Activated T-cell treated with anti-CD3 and anti-CD28 coated beads for 24 hours (primary cell): ENCODE measurements around the gene BORCS5.

Experiments used
- DNase-seq: peaks from one replicate; pipeline ENCODE4 v3.0.0-alpha.2; 2020; ENCODE audit warnings: low read depth

BORCS5 gene

DNA sequence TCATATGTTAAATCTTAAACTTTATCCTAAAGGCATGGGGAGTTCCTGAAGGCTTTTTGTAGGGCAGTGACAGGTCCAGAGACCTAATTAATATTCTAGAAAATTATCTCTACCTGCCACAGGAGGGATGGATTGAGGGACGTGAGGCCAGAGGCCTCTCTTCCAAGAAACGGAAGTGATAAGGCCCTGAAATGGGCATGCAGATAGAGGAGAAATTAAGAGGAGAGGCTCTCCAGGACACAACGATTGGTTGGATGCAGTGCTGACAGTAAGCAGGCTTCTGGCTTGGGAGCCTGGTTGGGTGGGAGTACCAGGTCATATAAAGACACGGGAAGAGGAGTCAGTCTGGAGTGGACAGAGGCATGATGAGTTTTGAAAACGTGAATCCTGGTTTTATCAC is 3.1 kb upstream of the BORCS5 start:
- no peak for DNase-seq

DNA sequence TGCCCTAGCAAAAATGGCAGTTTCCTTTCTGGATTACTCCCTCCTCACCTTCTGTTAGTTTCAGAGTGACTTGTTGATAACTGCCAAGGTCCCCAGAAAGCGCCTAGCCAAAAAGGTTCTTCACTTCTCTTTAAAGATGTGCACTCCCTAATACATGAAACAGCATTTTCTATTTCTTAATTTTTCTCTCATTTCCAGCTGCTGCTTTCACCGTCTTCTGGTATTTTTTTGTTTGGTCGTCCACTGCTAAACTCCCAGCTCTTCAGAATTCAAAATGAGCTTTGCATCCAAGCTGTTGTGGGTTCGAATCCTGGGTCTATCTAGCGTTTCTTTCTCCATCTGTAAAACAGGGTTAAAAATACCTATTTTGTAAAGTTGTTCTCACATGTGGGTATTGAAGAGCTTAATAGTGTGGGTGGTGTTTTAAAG is 397 bp upstream of the BORCS5 start:
- no peak for DNase-seq

DNA sequence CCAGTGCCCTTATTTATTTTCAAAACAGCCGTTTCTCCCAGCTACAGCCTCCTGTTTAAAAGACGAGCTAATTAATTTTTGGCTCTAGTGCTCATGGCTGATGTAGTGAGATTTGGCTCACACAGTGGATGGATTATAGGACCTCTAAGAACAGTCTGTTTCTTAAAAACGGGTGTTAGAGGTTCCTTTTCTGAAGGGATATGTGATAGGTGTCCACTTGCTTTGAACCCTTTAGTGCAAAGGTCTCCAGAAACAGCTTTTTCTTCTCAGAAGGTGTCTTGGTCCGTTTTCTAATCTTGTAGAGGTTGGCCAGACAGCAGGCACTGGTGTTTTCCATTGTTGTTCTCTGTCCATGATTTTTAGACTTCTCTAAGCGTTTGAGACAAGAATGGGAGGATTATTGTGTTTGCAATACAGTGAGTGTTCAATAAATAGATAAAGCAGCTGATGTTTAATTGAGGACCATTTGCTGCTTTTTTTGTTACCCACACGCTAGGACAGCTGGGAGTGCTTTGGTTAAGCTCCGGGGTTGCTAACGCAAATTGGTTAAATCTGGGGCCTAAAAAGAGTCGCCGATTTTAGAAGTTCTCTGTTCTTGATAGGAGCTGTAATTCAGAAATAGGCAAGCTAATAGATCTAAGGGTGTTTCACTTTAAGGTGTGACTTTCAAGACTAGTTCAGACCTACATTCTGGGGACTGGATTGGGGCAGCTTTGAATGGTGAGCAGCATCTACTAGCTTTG is 1.0 kb downstream of the BORCS5 start:
- DNase-seq, result no peak

DNA sequence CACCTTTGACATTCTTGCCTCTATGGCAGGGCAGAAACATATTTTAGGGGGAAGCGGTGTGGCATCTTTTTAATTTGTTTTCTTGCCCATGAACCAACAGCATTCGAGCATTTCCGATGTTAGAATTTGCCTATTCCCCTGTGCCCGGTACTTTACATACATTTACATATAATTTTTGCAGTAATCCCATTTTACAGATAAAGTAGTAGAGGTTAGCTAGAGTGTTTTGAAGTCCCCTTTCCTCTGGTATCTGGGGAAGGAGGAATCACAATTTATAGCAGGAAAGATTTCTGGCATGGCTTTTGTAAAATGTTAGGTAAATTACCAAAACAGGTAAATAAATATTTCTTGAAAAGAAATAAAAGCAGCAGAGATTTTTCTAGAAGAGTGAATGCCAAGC is 1.6 kb downstream of the BORCS5 start:
- DNase-seq, result no peak

DNA sequence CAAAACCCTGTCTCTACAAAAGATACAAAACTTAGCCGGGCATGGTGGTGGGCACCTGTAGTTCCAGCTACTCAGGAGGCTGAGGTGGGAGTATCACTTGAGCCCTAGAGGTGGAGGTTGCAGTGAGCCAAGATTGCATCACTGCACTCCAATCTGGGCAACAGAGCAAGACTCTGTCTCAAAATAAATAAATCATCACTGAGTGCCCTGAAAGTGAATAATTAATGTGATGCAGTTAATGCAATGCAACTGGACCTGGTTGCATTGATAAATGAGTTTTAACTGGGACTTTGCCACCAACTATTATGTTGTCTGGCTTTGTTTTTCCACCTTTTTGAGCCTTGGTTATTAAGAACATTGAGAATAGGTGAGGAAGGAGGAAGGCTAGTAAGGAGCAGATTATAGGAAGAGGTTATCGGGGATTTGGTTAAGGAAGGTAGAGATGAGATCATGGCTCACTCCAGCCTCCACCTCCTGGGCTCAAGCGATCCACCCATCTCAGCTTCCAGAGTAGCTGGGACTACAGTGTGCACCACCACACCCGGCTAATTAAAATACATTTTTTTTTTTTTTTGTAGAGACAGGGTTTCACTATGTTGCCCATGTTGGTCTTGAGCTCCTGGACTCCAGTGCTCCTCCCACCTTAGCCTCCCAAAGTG is 8.0 kb downstream of the BORCS5 start:
- no peak for DNase-seq

DNA sequence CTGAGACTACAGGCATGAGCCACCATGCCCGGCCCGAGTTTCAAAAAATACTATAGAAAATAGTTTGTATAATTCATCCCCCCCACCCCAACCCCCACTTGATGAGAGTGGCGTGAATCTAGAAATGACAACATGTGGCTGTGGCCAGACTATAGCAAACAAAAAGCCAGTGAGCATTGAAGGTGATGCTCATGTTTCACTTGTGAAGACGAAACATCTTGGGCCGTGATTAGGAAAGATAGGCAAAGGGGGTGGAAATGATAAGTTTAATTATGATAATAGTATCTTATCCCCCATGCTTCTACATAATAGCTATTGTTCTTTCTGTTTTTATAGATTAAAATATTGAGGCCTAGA is 8.5 kb downstream of the BORCS5 start:
- DNase-seq, result no peak

DNA sequence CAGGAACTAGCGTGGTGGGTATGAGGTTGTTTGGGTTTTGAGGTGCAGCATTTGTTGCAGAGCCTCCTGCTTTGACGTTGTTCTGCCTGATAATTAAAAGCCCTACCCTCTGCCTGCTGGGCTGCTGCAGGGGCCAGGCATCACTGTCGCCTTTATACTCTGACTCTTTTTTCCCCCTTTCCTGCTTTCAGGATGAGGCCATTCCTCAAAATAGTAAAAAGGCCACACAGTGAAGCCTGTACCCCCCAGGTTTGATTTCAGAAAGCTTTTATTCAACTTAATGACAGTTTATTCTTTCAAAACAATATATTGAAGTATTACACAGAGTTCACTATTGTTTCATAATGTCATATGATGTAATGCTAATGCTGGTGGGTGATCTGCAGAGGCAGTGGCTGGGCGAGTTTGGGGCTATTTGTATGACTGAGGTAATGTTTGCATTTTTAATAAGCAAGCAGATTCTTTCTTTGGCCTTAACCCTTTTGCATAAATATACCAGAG is 9.1 kb downstream of the BORCS5 start:
- DNase-seq, result no peak

DNA sequence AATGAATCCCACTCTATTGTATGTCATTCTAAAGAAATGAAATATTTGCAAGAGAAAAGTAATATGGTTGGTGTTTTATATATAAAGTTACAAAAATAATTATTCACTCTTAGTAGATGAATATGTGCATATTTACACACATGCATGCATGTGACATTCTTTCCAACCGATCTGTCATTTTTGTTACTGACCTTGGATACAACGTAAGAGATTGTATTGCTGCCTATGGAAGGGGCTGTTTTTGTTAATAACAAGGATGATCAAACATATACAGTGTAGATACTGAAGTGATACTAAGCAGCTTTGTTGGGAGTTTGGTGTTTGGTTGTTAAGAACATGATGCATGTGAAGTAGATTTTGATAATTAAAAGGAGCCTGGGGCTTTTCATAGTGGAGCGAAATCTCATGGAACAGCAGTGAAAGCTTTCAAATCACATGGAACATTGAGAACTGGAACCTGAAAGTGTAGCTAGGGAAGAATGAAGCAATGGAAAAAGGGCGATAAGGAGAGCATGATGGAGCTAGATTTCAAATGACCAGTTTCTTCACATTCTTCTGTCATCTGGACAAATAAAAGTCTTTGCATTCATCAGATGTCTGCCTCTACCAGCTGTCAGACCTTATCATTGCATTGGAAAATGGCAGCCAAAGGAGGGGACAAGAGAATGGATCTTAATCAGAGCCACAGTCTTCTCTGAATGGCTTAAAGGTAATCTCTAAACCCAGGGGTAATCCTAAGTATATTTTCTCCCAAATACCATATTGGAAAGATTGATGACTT is 10.0 kb downstream of the BORCS5 start:
- no peak for DNase-seq

DNA sequence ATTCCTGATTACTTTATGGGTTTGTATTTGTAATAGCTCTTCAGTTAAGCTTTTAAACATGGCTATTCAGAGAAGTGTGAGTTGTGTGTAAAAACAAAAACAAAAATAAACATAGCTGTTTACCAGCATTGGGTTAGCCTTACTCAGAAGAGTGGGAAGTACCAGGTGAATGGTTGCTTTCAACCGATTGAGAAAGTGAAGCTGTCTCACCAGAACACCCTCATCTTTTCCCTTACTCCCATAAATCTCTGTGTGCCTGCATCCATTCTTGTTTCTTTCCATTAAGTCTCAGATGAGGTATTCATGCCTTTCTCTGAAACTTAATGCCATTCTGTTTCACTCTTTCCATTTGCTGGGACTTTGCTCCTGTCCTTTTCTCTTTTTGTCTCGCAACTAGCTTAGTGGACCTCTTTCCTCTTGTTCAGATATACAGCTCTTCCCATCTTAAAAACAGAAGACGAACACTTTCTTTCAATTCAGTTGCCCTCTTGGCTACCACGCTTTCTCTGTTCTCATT is 10.7 kb downstream of the BORCS5 start:
- no peak for DNase-seq

DNA sequence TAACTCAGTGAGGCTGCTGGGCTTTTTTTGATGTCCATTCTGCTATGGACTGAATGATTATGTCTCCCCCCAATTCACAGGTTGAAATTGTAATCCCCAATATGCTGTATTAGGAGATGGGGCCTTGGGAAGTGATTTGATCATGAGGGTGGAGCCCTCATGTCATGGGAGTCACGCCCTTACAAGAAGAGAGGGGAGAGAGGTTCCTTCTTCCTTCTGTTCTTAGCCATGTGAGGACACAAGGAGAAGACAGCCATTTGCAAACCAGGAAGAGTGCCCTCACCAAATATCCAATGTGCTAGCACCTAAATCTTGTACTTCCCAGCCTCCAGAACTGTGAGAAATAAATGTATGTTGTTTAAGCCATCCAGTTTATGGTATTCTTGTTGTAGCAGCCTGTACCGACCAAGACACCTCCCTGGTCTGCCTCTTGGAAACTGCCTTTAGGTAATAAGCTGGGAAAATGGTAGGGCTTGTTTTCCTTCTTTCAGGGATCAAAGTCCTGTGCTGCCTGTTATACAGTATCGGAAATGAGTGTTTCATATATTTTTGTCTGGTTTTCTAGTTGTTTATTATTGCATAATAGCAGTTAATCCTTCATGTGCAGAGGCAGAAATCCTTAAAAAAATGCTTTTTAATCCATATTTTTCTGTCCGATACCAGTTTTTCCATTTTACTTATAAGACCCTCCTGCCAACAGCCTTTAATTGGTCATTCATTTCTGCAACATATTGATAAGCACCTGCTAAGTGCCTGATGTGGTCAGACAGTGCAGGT is 16.3 kb downstream of the BORCS5 start:
- DNase-seq, result no peak

DNA sequence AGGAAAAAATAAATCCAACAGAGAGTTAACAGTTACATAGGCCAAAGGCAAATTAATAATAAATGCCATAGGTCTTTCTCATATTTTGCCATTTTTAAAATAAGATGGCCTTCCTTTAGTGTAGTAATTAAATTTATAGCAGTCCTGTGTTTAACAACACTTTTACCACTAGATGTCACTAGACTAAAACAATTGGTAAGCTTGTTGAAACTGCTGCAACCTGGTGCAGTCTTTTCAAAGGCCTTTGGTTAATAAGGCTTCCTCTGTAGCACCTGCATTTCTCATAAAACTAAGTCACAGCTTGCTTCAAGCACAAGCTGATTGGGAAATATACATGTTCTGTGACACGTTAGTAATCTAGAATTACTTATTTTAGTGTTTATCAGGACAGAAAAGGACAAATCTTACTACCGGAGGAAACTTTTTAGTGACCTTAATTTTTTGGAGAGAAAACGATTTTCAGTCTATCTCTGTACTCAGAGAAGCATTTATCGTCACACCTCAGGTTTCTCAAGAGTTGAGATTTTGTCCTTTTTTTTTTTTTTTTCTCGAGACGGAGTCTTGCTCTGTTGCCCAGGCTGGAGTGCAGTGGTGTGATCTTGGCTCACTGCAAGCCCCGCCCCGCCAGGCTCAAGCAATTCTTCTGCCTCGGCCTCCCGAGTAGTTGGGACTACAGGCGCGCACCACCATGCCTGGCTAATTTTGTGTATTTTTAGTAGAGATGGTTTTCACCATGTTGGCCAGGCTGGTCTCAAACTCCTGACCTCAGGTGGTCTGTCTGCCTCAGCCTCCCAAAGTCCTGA is 20.0 kb downstream of the BORCS5 start:
- DNase-seq, result no peak

DNA sequence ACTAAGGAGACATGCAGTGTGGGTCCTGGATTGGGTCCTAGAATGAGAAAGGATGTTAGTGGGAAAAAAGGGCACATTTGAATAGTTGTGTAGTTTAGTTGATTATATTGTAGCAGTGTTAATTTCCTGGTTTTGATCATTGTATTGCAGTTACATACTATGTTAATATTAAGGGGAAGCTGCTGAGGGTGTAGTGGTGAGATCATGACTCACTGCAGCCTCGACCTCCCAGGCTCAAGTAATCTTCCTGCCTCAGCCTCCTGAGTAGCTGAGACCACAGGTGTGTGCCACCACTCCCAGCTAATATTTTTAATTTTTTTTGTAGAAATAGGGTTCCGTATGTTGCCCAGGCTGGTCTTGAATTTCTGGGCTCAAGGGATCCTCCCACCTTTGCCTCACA is 21.7 kb downstream of the BORCS5 start:
- DNase-seq, result no peak

DNA sequence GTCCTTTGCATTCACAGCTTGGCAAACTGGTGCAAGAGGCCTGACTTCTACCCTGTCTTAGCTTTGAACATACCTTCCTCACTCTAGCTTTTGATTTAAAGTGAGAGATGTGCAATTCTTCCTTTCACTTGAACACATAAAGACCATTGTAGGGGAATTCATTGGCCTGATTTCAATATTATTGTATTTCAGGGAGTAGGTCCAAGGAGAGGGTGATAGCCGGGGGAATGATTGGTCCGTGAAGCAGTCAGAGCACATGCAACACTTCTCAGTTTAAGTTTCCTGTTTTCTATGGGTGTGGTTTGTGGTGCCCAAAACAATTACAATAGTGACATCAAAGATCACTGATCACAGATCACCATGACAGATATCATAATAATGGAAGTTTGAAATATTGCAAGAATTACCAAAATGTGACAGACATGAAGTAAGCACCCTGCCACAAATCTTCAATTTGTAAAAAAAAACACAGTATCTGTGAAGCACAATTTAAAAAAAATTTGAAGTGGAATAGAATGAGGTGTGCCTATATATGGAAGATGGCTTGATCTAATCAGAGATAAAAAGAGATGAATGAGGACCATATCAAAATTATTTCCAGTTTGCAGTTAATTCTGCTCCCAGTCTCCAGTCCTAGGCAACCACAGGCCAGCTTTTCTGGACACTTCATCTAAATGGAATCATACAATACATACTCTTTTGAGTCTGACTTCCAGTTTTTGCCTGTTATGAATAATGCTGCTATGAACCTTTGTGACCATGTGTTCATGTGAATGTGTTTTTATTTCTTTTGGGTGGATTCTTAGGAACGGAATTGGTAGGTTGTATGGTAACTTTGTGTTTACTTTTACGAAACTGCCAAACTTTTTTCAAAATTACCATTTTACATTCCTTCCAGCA is 23.2 kb downstream of the BORCS5 start:
- no peak for DNase-seq

DNA sequence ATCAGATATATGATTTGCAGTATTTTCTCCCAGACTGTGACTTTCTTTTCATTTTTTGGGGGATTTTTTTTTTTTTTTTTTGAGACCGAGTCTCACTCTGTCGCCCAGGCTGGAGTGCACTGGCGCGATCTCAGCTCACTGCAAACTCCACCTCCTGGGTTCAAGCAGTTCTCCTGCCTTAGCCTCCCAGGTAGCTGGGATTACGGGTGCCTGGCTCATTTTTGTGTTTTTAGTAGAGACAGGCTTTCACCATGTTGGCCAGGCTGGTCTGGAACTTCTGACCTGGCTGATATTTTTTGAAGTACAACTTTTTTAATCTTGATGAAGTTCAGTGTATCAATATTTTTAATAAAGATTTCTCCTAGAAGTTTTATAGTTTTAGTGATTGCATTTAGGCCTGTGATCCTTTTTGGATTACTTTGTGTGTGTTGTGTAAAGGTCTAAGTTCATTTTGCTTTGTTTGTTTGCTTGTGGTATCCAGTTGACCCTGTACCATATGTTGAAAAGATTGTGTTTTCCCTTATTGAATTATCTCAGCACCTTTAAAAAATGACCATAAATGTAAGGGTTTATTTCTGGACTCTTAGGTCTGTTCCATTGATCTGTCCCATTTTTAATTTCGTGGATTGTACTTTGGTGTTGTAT is 24.2 kb downstream of the BORCS5 start:
- DNase-seq, result no peak

DNA sequence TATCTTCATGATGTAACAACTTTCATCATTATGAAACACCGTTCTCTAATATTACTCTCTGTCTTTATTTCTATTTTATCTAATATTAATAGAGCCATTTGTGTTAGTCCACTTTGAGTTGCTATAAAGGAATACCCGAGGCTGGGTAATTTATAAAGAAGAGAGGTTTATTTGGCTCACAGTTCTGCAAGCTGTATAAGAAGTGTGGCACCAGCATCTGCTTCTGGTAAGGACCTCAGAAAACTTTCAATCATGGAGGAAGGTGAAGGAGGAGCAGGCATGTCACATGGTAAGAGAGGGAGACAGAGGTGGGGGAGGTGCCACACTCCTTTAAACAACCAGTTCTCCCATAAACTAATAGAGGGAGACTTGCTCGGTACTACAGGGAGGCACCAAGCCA is 25.1 kb downstream of the BORCS5 start:
- DNase-seq, result no peak

DNA sequence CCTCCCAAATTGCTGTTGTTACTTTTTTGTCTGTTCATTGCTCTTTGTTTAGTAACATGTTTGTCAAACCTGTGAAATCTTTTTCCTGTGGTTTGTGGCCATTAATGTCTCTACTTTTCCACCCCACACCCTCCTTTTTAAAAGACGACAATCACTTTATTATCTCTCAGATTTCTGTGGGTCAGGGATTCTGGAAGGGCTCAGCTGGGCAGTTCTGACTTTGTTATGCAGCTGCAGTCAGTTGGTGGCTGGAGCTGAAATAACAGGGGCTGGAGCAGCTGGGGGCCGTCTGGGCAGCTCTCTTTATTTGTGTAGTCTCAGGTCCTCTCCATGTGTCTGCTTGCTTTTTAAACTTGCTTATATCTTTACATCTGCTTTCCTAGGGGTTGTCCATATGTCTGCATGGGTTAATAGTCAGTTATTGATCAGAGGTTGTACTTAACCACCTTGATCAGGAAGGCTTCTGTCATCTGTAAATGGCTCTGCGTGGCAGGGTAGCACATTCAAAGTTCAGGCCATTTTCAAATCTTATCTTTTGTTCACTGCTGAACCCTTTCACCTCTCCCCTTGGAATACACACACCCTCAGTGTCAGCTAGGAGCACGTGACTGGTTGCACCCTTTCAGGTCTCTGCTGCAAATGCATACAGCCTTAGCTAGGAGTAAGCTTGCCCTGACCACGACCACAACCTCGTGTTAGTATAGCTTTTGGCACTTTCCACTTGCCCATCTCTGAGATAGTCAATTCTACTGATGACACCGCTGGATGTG is 27.9 kb downstream of the BORCS5 start:
- peak; percentile 13 for DNase-seq

DNA sequence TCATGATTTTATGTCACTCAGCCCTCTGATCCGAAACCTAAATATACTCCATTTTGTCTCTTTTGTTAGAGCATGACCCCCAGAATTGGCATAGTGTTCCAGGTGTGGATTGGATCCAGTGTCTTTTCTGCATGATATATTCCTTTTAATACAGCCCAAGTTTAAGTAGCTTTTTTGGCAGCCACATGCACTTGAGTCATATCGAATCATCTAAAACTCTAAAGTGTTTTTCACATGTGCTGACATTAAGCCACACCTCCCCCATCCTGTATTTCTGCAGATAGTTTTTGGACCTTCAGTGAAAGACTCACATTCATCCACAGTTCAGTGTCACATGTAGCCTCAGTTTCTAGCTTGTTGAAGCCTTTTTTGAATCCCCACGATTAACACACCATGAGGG is 30.6 kb downstream of the BORCS5 start:
- DNase-seq, result no peak

DNA sequence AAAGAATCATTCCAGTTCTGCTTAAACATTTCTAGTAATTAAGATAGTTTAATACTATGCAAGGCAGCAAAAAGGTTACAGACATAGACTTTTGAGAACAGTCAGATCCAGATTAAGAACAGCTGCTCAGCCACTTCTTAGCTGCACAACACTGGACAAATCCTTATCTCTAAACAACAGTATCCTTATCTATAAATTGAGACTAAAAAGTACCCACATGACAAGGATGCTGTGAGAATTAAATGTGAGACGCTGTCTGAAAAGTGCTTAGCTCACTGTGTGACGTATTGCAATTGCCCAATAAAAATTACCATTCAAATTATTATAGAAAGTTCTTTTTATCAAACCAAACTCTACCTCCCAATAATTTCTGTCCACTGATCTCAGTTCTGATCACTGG is 35.5 kb downstream of the BORCS5 start:
- no peak for DNase-seq

DNA sequence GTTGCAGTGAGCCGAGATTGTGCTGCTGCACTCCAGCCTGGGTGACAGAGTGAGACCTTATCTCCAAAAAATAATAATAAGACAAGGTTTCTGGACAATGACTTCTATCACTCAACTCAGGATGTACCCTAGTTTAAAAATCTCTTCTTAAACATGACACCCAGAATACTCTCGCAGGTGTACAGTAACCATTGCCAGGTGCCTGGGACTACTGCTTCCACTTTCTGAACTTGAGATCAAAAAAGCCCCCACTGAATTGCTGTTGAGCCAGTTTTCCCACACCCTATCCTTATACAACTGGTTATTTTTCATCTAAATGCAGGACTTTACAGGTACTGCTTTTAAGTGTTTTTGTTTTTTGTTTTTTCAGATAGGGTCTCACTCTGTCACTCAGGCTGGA is 36.3 kb downstream of the BORCS5 start:
- no peak for DNase-seq
